CD4-positive, alpha-beta T cell treated with Interleukin-10 for 1 hour (primary cell): ENCODE measurements around the gene KATNAL1.
"Not testable (repeated sequence)": the region's sequence is repeated elsewhere in the genome, so short reads cannot be mapped to it uniquely, and the experiment has no call there.

Source experiments
- DNase-seq: peaks from one replicate; pipeline ENCODE4 v3.0.0-alpha.2; 2020

Gene KATNAL1

GRCh38 chr13:30290812-30291436, 16.4 kb downstream of the KATNAL1 start:
- no peak for DNase-seq

- DNase-seq = no peak
Measured at GRCh38 chr13:30289533-30289932, 17.8 kb downstream of the KATNAL1 start.

- not testable (repeated sequence) for DNase-seq
Measured at GRCh38 chr13:30286059-30286458, 21.3 kb downstream of the KATNAL1 start.

- DNase-seq = no peak
Measured at GRCh38 chr13:30276178-30276577, 31.2 kb downstream of the KATNAL1 start.

- DNase-seq = no peak
Measured at GRCh38 chr13:30274083-30274482, 33.3 kb downstream of the KATNAL1 start.

GRCh38 chr13:30270035-30270434, 37.3 kb downstream of the KATNAL1 start:
- DNase-seq = not testable (repeated sequence)

- no peak for DNase-seq
Measured at GRCh38 chr13:30268673-30269072, 38.7 kb downstream of the KATNAL1 start.

GRCh38 chr13:30266756-30267155, 40.6 kb downstream of the KATNAL1 start:
- no peak for DNase-seq

GRCh38 chr13:30259149-30259733, 48.1 kb downstream of the KATNAL1 start:
- not testable (repeated sequence) for DNase-seq

- DNase-seq = no peak
Measured at GRCh38 chr13:30257468-30258099, 49.8 kb downstream of the KATNAL1 start.

GRCh38 chr13:30256713-30257467, 50.5 kb downstream of the KATNAL1 start:
- DNase-seq = no peak

GRCh38 chr13:30255696-30256095, 51.7 kb downstream of the KATNAL1 start:
- DNase-seq = peak; percentile 16

GRCh38 chr13:30253830-30254229, 53.5 kb downstream of the KATNAL1 start:
- DNase-seq = no peak

GRCh38 chr13:30247406-30247805, 59.9 kb downstream of the KATNAL1 start:
- no peak for DNase-seq

- no peak for DNase-seq
Measured at GRCh38 chr13:30241532-30241931, 65.8 kb downstream of the KATNAL1 start.

GRCh38 chr13:30240608-30241007, 66.7 kb downstream of the KATNAL1 start:
- DNase-seq = no peak

- no peak for DNase-seq
Measured at GRCh38 chr13:30235216-30235615, 72.1 kb downstream of the KATNAL1 start.

GRCh38 chr13:30234619-30235162, 72.7 kb downstream of the KATNAL1 start:
- no peak for DNase-seq

GRCh38 chr13:30224732-30225131, 82.6 kb downstream of the KATNAL1 start:
- DNase-seq = no peak

GRCh38 chr13:30222254-30222653, 85.1 kb downstream of the KATNAL1 start:
- no peak for DNase-seq

- no peak for DNase-seq
Measured at GRCh38 chr13:30216111-30216510, 91.2 kb downstream of the KATNAL1 start.

GRCh38 chr13:30212256-30212655, 95.1 kb downstream of the KATNAL1 start:
- DNase-seq = no peak

GRCh38 chr13:30211745-30212144, 95.6 kb downstream of the KATNAL1 start:
- no peak for DNase-seq
